Measurements from ENCODE around the gene CAMP. TPM values are rescaled to one million over a fixed set of nuclear protein-coding genes. Genes with fewer than 3 reads are reported as not detected.

The CAMP gene
- total RNA-seq, 2 donors from 2014 or later: not detected

GRCh38 chr3:48185129-48185528, 38.2 kb upstream of the CAMP start:
- Histone ChIP-seq H3K4me1 (ENCODE audit: control insufficient read depth in 1 of 2, low read depth in 2 of 2) (peaks cover 5 to 8% of the 10 kb centered on the region in 2 donors), H3K9me3 (no peaks in the 10 kb centered on the region), H3K27ac (no peak overlapping the region), H3K36me3 (no peaks in the 10 kb centered on the region), H3K27me3 (replicated peaks; ENCODE audit: insufficient read depth) (no peaks in the 10 kb centered on the region), H3K4me3 (no peak overlapping the region)
- DNase-seq (ENCODE audit: low spot score) (no peak), ATAC-seq (ENCODE audit: insufficient number of reproducible peaks, low FRiP score, low read depth) (no peak)
- TF ChIP-seq CTCF (IDR thresholded peaks at IDR 0.05): no peak

- no peaks in the 10 kb centered on the region for H3K27me3 ChIP-seq (replicated peaks; ENCODE audit: insufficient read depth)
- DNase-seq (ENCODE audit: low spot score) (no peak), ATAC-seq (ENCODE audit: insufficient number of reproducible peaks, low FRiP score, low read depth) (no peak)
- no peaks in the 10 kb centered on the region for H3K9me3 ChIP-seq
- peaks cover 5 to 8% of the 10 kb centered on the region in 2 donors for H3K4me1 ChIP-seq (ENCODE audit: control insufficient read depth in 1 of 2, low read depth in 2 of 2)
- no peak overlapping the region for H3K27ac ChIP-seq
- H3K36me3 ChIP-seq: no peaks in the 10 kb centered on the region
- TF ChIP-seq CTCF (IDR thresholded peaks at IDR 0.05): no peak
- peak overlapping the region; percentile 84 for H3K4me3 ChIP-seq
Measured at GRCh38 chr3:48186631-48187300, 36.5 kb upstream of the CAMP start.

GRCh38 chr3:48187301-48187578, 36.1 kb upstream of the CAMP start:
- no peaks in the 10 kb centered on the region for H3K36me3 ChIP-seq
- peak overlapping the region; percentile 84 for H3K4me3 ChIP-seq
- H3K27me3 ChIP-seq (replicated peaks; ENCODE audit: insufficient read depth): no peaks in the 10 kb centered on the region
- TF ChIP-seq CTCF (IDR thresholded peaks at IDR 0.05): no peak
- H3K27ac ChIP-seq: no peak overlapping the region
- H3K4me1 ChIP-seq (ENCODE audit: control insufficient read depth in 1 of 2, low read depth in 2 of 2): peaks cover 5 to 8% of the 10 kb centered on the region in 2 donors
- no peak for DNase-seq (ENCODE audit: low spot score)
- H3K9me3 ChIP-seq: no peaks in the 10 kb centered on the region
- no peak for ATAC-seq (ENCODE audit: insufficient number of reproducible peaks, low FRiP score, low read depth)

- H3K27ac ChIP-seq: no peak overlapping the region
- DNase-seq (ENCODE audit: low spot score) (no peak), ATAC-seq (ENCODE audit: insufficient number of reproducible peaks, low FRiP score, low read depth) (peak; percentile 3)
Measured at GRCh38 chr3:48187579-48188265, 35.6 kb upstream of the CAMP start.

More at GRCh38 chr3:48187579-48188265, 35.6 kb upstream of the CAMP start:
- peaks cover 5 to 8% of the 10 kb centered on the region in 2 donors for H3K4me1 ChIP-seq (ENCODE audit: control insufficient read depth in 1 of 2, low read depth in 2 of 2)
- no peak for TF ChIP-seq CTCF (IDR thresholded peaks at IDR 0.05)
- no peaks in the 10 kb centered on the region for H3K27me3 ChIP-seq (replicated peaks; ENCODE audit: insufficient read depth)
- H3K9me3 ChIP-seq: no peaks in the 10 kb centered on the region
- peak overlapping the region; percentile 84 for H3K4me3 ChIP-seq
- H3K36me3 ChIP-seq: no peaks in the 10 kb centered on the region
